ENCODE measurements around the gene MT1E. TPM values are rescaled to one million over a fixed set of nuclear protein-coding genes. Genes with fewer than 3 reads are reported as not detected.

Gene MT1E
- total RNA-seq, 1 experiment from 2014 or later, result 383 TPM

DNA sequence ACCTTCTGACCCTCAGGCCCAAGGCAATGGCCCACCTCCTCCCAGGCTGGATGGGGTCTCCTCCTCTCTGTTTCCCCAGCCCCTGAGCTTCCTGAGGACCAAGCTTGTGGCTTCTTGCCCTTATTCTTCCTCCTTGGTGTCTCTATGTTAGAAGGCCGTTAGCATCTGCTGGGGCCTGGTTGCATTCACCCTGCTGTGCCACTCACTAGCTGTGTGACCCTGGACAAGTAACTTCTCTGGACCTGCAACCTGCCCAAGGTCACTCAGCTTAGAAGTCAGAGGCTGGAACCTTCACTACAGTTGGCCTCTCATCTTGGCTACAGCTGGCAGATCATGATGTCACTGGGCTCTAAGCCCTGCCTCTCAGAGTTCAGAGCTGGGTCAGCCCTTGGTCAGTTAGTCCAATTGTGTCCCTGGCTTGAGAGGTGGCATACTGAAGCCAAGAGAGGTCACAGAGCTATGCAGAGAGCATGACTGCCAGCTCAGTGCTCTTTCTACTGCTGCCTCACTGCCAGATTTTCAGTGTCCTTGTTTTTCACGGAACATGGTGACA is 14.2 kb upstream of the MT1E start (continued):
- TF ChIP-seq, protein P1, sequence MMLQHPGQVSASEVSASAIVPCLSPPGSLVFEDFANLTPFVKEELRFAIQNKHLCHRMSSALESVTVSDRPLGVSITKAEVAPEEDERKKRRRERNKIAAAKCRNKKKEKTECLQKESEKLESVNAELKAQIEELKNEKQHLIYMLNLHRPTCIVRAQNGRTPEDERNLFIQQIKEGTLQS (IDR thresholded peaks at IDR 0.05), result no peak
- TF ChIP-seq, protein P2, sequence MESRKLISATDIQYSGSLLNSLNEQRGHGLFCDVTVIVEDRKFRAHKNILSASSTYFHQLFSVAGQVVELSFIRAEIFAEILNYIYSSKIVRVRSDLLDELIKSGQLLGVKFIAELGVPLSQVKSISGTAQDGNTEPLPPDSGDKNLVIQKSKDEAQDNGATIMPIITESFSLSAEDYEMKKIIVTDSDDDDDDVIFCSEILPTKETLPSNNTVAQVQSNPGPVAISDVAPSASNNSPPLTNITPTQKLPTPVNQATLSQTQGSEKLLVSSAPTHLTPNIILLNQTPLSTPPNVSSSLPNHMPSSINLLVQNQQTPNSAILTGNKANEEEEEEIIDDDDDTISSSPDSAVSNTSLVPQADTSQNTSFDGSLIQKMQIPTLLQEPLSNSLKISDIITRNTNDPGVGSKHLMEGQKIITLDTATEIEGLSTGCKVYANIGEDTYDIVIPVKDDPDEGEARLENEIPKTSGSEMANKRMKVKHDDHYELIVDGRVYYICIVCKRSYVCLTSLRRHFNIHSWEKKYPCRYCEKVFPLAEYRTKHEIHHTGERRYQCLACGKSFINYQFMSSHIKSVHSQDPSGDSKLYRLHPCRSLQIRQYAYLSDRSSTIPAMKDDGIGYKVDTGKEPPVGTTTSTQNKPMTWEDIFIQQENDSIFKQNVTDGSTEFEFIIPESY (IDR thresholded peaks at IDR 0.05; ENCODE audit: extremely low read depth, insufficient replicate concordance, low read length), result no peak

DNA sequence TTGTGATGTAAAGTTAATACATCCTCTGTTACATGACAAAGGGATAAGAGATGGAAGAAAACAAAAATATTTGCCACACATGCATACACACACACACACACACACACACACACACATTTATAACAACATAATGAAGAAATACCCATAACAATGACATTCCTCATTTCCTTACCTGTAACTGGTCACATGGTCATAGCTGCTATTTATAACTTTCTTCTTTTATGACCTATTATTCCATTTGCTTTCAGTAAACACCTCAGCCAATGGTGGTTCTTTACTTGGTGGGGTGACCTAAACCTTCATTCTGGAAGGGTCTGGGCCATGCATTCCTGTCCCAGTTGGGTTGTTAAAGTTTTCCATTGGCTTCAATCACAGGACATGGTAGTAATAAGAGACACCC is 11.9 kb upstream of the MT1E start:
- TF ChIP-seq, protein P1 (IDR thresholded peaks at IDR 0.05), result no peak
- no peak for TF ChIP-seq YY1 (IDR thresholded peaks at IDR 0.05; ENCODE audit: extremely low read depth, insufficient replicate concordance, low read depth, low read length)
- TF ChIP-seq RAD21 (IDR thresholded peaks at IDR 0.05; ENCODE audit: low read depth), result no peak
- TF ChIP-seq EZH2 (IDR thresholded peaks at IDR 0.05), result no peak
- no peak for TF ChIP-seq ELF1 (IDR thresholded peaks at IDR 0.05; ENCODE audit: borderline replicate concordance, low read depth)
- TF ChIP-seq SRF (IDR thresholded peaks at IDR 0.05; ENCODE audit: low read depth), result no peak
- no peak for TF ChIP-seq CBX3 (IDR thresholded peaks at IDR 0.05; ENCODE audit: low read depth)
- no peak for TF ChIP-seq EZH2phosphoT487 (IDR thresholded peaks at IDR 0.05; ENCODE audit: borderline replicate concordance)
- TF ChIP-seq SP1 (IDR thresholded peaks at IDR 0.05; ENCODE audit: low read depth), result no peak
- TF ChIP-seq, protein P3, sequence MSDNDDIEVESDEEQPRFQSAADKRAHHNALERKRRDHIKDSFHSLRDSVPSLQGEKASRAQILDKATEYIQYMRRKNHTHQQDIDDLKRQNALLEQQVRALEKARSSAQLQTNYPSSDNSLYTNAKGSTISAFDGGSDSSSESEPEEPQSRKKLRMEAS (IDR thresholded peaks at IDR 0.05), result no peak
- no peak for TF ChIP-seq FOSL1 (IDR thresholded peaks at IDR 0.05; ENCODE audit: low read depth)
- TF ChIP-seq, protein P4, sequence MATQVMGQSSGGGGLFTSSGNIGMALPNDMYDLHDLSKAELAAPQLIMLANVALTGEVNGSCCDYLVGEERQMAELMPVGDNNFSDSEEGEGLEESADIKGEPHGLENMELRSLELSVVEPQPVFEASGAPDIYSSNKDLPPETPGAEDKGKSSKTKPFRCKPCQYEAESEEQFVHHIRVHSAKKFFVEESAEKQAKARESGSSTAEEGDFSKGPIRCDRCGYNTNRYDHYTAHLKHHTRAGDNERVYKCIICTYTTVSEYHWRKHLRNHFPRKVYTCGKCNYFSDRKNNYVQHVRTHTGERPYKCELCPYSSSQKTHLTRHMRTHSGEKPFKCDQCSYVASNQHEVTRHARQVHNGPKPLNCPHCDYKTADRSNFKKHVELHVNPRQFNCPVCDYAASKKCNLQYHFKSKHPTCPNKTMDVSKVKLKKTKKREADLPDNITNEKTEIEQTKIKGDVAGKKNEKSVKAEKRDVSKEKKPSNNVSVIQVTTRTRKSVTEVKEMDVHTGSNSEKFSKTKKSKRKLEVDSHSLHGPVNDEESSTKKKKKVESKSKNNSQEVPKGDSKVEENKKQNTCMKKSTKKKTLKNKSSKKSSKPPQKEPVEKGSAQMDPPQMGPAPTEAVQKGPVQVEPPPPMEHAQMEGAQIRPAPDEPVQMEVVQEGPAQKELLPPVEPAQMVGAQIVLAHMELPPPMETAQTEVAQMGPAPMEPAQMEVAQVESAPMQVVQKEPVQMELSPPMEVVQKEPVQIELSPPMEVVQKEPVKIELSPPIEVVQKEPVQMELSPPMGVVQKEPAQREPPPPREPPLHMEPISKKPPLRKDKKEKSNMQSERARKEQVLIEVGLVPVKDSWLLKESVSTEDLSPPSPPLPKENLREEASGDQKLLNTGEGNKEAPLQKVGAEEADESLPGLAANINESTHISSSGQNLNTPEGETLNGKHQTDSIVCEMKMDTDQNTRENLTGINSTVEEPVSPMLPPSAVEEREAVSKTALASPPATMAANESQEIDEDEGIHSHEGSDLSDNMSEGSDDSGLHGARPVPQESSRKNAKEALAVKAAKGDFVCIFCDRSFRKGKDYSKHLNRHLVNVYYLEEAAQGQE (IDR thresholded peaks at IDR 0.05; ENCODE audit: low read depth), result no peak
- no peak for TF ChIP-seq CEBPB (IDR thresholded peaks at IDR 0.05; ENCODE audit: low read depth)
- TF ChIP-seq, protein P5, sequence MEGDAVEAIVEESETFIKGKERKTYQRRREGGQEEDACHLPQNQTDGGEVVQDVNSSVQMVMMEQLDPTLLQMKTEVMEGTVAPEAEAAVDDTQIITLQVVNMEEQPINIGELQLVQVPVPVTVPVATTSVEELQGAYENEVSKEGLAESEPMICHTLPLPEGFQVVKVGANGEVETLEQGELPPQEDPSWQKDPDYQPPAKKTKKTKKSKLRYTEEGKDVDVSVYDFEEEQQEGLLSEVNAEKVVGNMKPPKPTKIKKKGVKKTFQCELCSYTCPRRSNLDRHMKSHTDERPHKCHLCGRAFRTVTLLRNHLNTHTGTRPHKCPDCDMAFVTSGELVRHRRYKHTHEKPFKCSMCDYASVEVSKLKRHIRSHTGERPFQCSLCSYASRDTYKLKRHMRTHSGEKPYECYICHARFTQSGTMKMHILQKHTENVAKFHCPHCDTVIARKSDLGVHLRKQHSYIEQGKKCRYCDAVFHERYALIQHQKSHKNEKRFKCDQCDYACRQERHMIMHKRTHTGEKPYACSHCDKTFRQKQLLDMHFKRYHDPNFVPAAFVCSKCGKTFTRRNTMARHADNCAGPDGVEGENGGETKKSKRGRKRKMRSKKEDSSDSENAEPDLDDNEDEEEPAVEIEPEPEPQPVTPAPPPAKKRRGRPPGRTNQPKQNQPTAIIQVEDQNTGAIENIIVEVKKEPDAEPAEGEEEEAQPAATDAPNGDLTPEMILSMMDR (IDR thresholded peaks at IDR 0.05 in 2 of 3, conservative IDR thresholded peaks at IDR 0.05 in 1 of 3; ENCODE audit: borderline replicate concordance in 1 of 3, insufficient read depth in 1 of 3, low read depth in 2 of 3, low read length in 2 of 3), result no peak
- no peak for TF ChIP-seq POLR2AphosphoS5 (IDR thresholded peaks at IDR 0.05; ENCODE audit: low read depth, low read length)
- CTCF ChIA-PET, result no interaction called here
- H3K4me3 ChIP-seq (replicated peaks in 1 of 2; ENCODE audit: low read depth in 1 of 2, low read length in 2 of 2), result no peak overlapping the region
- H3K4me1 ChIP-seq (ENCODE audit: control insufficient read depth in 1 of 2, insufficient read depth in 2 of 2, low read length in 2 of 2), result peaks cover 48 to 63% of the 10 kb centered on the region in 2 experiments
- DNase-seq (ENCODE audit: low read depth, low spot score) (no peak), ATAC-seq (no peak)
- H3K27ac ChIP-seq (ENCODE audit: low read depth, low read length), result no peak overlapping the region
- no peaks in the 10 kb centered on the region for H3K36me3 ChIP-seq (ENCODE audit: control insufficient read depth in 1 of 2, insufficient read depth in 2 of 2, low read length in 2 of 2)
- peak overlapping the region; percentile 31 for H3K4me2 ChIP-seq (ENCODE audit: low read length)
- intact Hi-C loops (cut with micrococcal nuclease), result no loop called here
- H3K27me3 ChIP-seq (ENCODE audit: insufficient read depth, low read length), result no peaks in the 10 kb centered on the region
- POLR2A ChIA-PET, result interaction anchor here (16.1 kb wide), 1 partner anchor 11 kb away, joined by 344 read pairs; the partner anchor contains the start of gene MT1E
- peak overlapping the region; percentile 72 for H2AFZ ChIP-seq (ENCODE audit: low read depth, low read length, poor library complexity, severe bottlenecking)
- no peaks in the 10 kb centered on the region for H3K9me3 ChIP-seq (ENCODE audit: control insufficient read depth in 1 of 2, insufficient read depth in 1 of 2, low read depth in 1 of 2, low read length in 2 of 2)
- no TSS peak for BruUV-seq (replicated peaks)
- no peaks in the 10 kb centered on the region for H3K9me2 ChIP-seq (ENCODE audit: insufficient read depth)
- H3K79me2 ChIP-seq (ENCODE audit: insufficient read depth, low read length), result peaks cover 12% of the 10 kb centered on the region
- RAD21 ChIA-PET (ENCODE audit: low non-redundant PET in 1 of 2, low total read pairs in 2 of 2, uncharacterized antibody in 2 of 2, unreplicated experiment in 2 of 2), result no interaction called here
- H3K9ac ChIP-seq (ENCODE audit: low read length), result no peak overlapping the region
- no peaks in the 10 kb centered on the region for H4K20me1 ChIP-seq (ENCODE audit: insufficient read depth)
